ENCODE data around the gene ABTB1.

GRCh38 chr3:127669541-127670228, 3.1 kb upstream of the ABTB1 start:
- TF ChIP-seq ZBTB7A (IDR thresholded peaks at IDR 0.05; ENCODE audit: low read depth) (no peak), RAD21 (IDR thresholded peaks at IDR 0.05; ENCODE audit: low read depth) (no peak), EP300 (IDR thresholded peaks at IDR 0.05; ENCODE audit: borderline replicate concordance) (no peak)
